NOMO-1 treated with DMSO at 0.1 percent for 48 hours (cell line): ENCODE measurements around the gene C1orf21.
"Not testable (repeated sequence)": the region's sequence is repeated elsewhere in the genome, so short reads cannot be mapped to it uniquely, and the experiment has no call there.

Experiments
- DNase-seq: peaks from one replicate; lab custom pipeline; 2025; ENCODE audit not compliant: unreplicated experiment; lab: John Stamatoyannopoulos, UW

Gene C1orf21

DNA sequence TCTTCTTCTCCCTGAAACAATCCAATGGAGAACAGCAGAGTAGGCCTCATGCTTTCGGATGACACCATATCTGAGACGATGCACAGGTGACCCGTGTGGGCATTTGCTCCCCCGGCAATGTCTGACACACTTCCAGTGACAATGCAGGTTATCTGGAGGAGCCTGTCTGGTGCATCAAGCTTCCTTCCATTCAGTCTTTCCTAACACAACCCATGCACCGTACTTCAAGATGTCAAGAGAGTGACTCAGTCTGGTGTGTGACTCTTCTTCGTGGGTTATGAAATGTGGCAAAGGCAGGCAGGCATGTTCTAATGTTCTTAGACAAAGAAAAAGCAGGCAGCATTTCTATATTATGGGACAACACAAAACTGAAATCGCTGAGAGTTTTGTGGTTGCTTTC lies 208.8 kb downstream of the C1orf21 start:
- no peak for DNase-seq

DNA sequence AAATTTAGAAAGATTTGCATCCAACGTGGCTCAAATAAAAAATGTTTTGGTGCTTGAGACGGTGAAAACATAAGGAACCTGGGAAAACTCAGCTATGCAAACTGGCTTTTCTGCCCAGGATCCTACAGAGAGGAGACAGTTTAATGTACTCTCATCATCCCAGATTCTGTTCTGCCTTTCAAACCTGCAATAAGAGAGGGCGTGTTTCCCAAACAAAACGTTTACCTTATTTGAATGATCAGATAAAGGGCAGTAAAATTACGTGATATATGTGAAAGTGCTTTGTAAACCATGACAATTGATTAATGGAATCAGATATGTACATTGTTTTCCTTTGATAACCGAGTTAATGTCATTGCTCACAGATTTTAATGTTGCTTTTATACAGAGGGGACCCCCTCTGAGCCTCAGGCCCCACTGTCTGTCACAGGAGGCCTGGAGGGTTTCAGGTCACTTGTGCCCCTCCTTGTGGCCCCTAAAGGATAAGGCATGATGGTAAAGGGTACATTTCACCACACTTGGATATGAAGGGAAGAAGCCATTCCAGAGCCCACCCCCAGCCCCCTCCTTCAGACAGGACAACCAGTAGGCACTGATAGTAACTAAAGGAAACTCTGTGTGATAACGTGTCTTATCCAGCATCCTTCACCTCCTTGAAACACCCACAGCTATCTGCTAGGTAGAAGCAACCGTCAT lies 210.3 kb downstream of the C1orf21 start:
- DNase-seq, result no peak

DNA sequence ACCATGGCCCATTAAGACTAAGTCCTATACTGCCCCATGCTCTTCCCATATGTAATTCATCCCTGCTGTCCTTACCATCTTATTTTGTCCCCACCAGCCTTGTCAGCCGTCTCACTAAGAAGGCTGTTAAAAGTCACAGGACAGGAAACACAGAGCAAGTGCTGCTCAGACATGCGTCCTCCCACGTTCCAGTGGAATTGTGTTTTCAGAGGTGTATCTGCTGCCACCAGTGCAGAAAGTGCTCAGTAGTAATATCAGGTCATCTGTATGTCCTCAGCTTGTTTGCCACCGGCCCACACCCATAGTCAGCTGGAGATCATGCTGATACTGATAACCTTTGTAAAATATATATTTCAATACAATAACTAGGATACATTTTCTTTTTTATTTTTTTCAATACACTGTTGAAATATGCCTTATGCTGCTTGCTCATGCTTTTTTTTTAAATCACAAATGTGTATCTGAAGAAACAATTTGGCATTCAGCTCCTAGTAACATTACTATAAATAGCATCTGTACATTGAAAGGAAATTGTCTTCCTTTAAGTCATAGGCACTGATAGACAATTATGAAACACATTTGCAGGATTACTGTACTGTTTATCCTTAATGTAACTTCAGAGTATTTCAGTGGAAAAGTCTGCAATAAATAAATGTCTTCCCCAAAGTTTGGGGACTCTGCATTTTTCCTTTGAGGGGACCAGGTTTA lies 211.0 kb downstream of the C1orf21 start:
- no peak for DNase-seq

DNA sequence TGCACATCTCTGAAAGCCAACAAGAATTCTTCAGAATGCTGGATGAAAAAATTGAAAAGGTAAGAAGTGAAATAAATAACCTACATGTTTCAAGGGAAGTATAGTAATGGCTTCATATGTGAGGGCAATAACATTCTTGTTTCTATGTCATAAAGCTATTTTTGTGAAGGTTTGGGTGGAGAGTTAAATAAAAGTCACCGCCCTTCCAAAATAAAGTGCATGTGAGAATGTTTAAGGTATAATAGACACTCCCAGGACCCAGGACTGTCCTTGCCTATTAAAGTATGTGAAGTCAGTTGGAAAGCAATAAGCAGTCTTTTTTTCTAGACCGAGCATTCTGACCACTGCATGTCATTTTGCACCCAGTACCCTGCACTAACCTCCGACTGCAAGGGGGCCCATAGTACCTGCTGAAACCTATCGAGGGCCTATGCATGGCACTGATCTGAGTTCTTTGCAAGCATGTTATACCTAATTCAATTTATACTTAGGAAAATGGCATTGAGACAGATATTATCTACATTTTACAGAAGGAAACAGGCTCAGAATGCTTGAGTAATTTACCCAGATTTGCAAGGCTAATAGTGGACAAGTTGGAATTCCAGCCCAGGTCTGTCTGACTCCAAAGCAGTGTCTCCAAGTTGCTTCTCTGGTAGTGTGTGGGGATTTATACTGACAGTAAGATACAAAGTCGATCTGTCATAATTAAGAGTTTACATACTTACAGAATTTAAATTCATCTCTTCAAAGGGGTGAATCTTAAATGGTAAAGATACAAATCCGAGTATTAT lies 211.8 kb downstream of the C1orf21 start:
- no peak for DNase-seq

DNA sequence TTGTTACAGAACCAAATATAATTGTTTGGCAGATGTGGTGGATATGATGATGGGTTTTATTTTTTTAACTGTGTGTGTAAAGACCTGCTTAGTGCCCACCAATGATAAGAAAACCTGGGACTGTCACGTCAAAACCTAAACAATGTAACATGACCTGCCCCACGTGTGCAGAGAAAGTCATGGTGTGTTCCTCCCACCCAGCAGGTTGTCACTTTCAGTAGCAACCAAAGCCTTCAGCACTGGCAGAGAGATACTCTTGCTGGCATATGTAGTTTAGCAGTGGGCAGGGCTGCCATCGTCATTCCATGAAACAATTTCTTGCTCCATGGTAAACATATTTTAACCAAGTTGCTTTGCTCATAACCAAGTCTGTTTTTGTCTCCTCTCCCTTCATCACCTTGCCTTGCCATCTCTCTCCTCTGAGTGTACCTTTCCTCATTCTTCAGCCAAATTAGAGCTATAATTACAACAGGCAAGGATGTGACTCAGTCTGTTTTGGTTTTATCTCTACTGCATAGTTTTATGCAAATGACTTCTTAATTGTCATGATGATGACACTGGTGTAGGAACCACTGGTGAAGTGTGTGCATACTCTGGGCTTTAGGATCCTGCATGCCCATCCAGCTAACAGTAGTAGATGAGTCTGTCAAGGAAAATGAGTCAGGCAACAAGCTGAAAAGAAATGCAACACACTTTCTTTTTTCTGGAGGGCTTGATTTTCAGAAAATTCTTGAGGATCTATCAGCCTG lies 217.5 kb downstream of the C1orf21 start:
- peak; percentile 37 for DNase-seq

DNA sequence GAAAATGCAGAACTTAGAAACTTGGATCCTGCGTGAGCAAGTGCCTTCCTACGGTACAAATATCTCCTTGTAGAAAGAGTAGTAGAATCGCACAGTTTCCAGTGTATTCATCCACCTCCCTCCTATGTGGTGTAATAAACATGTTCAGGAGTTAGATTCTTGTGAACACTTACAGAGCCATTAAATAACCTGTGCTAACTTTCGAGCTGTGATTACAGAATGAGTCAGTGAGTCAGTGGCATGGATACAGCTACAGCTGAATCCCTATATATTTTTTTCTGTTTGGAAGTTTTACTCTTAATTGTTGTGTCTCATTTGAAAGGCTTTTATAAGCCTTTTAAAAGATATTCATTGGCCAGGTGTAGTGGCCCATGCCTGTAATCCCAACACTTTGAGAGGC lies 219.1 kb downstream of the C1orf21 start:
- DNase-seq, result no peak

DNA sequence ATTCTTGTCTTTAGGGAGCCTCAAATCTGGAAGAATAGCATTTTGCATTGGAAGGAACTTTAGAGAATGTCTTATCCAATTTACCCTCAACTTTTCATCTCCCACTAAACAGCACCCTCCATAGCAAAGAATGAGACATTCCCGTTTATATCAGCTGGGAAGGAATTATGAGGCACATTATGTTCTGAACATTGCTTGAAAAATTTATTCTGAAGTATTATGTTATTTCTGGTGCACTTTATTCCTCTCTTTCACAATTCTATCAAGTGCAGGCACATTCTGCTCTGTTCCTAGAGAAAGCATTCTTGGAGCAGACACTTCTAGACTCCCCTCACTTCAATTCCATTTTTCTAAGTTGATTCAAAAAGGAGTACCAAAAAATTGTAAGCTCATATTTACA lies 220.0 kb downstream of the C1orf21 start:
- DNase-seq, result no peak

DNA sequence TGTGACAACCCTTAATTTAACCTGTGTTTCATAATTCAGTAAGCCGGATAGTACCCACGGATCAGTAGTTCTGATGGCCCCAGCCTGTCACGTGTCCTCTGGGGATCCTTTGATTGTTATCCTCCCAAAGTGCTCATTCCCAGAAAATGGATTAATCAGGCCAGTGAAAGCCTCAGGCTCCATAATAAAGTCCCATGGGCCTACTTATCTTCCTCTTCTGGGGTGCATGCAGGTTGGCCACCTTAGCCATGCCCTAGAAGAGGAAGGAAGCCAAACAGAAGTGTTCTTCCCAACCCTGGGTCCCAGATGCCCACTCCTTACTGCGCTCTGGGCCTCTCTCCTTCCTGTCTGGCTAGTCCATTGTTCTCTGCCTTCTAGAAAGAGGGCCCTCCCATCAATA lies 221.8 kb downstream of the C1orf21 start:
- no peak for DNase-seq

DNA sequence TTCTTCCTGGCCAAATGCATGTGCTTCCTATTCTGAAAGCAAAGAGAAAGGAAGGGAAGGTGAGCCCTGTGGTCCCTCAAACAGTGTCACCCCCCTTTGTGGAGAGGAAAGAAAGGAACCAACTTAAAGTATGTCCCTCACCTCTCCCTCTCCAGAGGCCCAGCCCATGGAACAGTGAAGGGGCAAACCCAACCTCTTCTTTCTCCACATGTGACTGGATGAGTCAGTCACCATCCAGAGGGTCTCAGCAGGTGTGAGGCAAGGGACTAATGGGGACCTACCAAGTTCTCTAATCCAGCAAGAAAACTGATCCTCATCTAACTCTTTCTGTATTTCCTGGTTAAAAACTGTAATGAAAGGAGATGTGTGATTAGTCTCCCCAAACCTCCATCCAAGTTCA lies 222.2 kb downstream of the C1orf21 start:
- DNase-seq, result no peak

DNA sequence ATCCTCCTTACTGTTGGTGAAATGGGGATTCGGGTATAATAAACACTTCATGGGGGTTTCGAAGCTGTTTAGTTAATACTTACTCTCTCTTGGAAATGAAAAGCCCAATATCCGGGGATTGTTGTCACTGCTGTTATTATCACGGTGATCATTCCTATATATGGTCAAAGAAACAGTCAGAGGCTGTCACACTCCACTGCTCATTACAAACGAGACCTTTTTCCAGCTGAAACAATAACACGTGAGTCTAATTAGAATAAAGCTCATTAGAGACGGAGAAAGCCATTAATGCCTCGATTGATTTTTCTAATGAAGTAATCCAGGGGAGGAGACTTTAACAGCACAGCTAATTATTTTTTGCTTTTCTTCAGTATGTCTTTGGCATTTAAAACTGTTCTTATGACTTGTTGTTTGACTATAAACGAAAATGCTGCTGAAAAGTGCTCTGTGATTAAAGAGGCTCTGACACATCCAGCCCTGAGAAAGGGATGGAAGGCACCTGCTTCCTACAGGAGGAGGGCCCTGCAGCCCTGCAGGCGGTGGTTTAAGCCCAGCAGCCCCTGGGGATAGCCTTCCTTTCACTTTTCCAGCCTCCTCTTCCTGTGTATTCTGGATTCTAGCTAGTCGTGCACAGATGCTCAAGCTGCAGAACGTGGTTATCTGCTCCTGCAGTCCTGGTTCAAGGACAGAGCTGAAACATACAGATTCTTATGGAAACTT lies 224.2 kb downstream of the C1orf21 start:
- no peak for DNase-seq

DNA sequence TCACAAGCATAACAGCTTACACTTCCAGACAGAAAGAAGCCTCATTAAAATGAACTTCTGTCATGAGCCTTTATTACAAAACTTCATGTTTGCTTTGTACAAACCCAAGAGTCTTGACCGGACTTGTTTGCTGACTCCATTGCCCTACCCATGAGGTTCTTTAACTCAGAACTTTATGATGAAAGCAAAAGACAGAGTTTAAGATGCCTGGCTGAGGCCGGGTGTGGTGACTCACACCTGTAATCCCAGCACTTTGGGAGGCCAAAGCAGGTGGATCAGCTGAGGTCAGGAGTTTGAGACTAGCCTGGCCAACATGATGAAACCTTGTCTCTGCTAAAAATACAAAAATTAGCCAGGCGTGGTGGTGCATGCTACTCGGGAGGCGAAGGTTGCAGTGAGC lies 225.4 kb downstream of the C1orf21 start:
- DNase-seq, result not testable (repeated sequence)

DNA sequence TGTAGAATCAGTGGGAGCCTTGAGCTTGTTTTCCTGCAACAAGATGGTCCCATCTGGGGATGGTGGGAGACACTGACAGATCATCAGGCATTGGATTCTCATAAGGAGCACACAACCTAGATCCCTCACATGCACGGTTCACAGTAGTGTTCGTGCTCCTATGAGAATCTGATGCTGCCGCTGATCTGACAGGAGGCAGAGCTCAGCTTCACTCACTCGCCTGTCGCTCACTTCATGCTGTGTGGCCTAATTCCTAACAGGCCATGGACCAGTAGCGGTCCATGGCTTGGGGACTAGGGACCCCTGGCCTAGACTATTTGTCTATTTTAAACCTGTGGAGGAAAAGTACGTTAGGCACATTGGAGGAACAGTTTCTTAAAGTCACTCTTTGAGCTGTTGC lies 227.8 kb downstream of the C1orf21 start:
- no peak for DNase-seq

DNA sequence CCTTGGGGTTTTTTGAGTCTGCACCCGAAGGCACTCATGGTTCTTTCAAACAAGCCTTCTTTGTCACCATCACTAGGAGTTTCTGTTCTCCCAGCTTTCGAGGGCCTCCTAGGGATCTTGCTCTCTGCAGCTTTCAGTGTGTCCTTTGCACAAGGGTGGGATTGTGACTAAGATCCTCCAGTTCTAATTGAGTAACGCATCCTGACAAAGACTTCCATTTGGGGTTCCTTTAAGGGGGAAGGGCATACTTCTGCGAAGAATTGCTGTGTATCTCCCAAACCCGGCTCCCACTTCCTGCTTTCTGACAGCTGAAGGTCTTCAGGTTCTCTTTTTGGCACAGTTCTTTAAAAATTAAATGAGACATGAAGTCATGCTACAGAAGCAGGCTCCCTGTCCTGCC lies 228.5 kb downstream of the C1orf21 start:
- DNase-seq, result peak; percentile 69

DNA sequence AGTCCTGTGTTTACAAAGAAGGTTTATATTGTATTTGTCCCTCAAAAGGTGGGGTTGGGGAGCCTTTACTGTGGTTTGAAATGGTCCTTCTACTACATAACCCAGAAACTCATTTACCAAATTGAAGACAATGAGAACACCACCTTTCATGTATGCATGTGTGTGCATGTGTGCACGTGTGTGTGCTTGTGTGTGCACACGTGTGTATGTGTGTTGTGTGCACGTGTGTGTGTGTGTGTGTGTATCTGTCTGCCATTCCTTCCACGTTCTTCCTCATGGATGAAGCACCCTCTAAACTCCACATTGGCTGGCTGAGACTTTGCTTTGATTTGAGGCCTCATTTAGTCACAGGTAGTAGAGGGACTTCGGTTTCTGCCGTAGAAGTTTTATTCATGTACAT lies 229.7 kb downstream of the C1orf21 start:
- no peak for DNase-seq

DNA sequence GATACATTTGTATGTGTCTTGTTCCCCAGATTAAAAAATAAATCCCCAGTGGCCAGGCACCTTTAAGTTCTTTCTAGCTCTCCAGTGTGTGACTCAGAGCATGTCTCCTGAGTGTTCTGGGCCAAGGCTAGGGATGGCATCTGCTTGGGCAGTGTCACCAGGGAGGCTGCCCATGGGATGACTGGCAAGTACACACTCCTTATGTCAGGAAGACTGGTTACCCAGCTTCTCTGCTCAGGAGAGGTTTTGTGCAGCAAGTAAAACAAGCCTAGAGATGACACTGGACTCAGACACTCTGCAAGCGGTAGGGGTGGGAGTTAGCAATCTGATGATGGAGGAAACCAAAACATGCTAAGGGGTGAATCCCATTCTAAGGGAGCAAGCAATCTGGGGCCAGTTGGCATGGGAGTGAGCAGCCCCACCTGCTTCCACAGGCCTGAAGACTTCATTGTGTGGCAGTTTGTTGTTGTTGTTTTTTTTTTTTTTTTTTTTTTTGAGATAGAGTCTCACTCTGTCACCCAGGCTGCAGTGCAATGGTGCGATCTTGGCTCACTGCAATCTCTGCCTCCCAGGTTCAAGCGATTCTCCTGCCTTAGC lies 230.7 kb downstream of the C1orf21 start:
- no peak for DNase-seq

DNA sequence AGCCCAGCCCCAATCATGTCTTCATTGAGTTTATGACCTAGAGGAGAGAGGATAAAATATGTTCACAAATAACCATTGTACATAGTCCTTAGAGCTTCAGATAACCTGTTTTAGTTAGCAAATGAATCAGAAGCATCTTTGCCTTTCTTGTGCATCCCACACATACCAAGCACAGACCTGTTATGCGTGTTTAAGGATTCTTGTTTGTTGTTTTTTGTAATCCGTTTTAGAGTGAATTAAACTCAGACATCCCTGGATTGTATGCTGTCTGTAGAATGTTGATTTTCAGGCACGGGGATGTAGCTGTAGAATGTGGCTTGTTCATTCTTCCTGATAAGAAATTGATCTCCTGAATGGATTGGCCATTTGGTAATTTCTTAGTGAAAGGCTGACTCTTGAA lies 232.0 kb downstream of the C1orf21 start:
- no peak for DNase-seq

DNA sequence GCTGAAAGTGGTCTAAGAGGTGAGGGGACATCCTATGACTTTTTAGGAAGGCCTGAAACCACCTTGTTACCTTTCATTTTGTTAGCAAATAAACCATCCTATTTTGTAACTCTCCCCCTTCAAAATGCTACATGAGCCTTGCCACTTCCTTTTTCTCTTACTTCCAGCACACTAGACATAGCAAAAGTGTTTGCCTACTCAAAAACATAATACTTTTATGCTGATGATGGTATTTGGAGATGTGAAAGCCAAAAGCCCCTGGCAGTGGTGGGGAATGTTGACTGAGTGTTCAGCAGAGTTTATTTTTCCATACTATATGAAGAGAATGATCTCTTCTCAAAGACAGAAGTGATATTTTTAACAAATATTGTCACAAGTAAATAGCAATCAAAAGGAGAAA lies 233.6 kb downstream of the C1orf21 start:
- DNase-seq, result peak; percentile 33

DNA sequence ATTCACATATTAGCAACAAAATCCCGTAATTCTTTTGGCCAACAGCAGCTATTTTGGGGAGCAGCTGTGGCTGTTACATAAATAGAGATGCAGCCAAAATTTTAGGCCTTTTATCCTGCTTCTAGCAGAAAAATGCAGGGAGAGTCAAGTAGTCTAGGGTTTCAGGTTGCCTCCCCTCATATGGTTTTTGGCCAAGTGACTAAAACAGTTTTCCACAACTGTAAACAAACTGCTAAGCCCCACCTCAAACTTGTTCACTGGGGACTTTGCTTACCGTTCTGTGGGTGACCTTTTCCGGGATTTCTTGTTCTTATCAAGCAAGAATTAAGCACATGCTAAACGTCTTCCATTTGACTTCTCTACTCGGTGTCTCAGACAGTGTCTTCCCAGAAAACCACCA lies 234.4 kb downstream of the C1orf21 start:
- DNase-seq, result no peak

DNA sequence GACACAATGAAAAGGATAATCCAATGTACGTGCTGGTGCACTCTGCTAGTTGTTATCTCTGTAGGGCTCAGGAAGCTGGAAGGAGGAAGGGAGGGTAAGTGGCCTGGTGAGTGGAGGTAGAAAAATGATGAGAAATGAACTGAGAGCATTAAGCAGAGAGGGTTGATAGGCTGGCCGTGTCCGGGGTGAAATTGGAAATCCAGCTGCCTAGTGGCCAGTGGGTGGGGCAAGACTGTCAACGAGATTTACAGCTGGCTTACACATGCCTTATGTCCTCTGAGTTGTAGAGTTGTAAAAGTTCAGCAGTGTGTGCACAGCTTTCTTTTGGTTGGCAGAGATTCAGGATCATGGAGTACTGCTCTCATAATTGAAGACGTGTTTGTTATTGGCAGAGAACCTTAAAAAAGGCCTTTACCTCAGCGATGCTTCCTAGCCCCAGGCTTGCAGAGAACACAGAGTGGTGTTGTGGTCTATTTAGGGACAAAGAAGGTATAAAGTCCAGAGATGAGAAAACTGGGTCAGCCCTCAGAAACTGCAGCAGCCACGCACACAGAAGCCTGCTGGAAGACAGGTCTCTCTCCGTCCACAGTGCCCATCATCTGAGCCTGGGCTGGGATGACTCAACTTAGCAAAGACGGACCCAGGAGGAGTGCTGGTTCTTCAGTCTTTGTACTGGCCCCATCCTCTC lies 235.5 kb downstream of the C1orf21 start:
- no peak for DNase-seq

DNA sequence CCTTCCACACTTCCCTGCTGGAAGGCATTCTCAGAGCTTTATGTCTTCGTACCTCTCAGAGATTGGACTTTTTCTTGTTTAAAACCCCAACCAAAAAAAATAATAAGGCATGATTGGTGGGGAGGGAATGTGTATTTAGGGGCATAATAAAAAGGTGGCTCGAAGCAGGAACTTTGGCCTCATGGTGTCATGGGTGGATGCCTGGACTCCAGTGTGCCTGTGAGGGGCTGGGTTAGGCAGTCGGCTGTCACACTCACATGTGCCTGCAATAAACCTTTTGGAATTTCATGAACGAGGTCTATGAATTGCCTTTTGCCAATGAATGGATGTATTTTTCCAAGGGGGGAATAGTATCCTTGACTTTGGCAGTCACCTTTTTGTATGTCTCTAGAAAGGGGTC lies 236.6 kb downstream of the C1orf21 start:
- no peak for DNase-seq
